Mammary epithelial cell (primary cell): ENCODE data around the gene ALDOA.

Experiments
- CTCF ChIP-seq, 2 donors: IDR thresholded peaks in 1 of 2; conservative IDR thresholded peaks in 1 of 2; 2 replicates each; pipeline ENCODE4 v1.5.1; 2011 to 2012; ENCODE audit warnings: inconsistent platforms in 2 of 2, low read length in 2 of 2, mild to moderate bottlenecking in 2 of 2, control low read depth in 1 of 2, low read depth in 1 of 2; ENCODE audit not compliant: insufficient read depth in 1 of 2; ENCODE audit errors: extremely low read depth in 1 of 2
- EZH2 ChIP-seq: IDR thresholded peaks from 2 replicates; pipeline ENCODE4 v1.6.1; 2012; ENCODE audit warnings: low read length, inconsistent platforms, borderline replicate concordance

- no peak for TF ChIP-seq CTCF (conservative IDR thresholded peaks at IDR 0.05 in 1 of 2, IDR thresholded peaks at IDR 0.05 in 1 of 2; ENCODE audit: extremely low read depth in 1 of 2, insufficient read depth in 1 of 2, low read depth in 1 of 2, low read length in 2 of 2)
- no peak for TF ChIP-seq EZH2
Measured at GRCh38 chr16:30070490-30070889, 4.9 kb downstream of the ALDOA start.
